ENCODE results near the gene COL23A1. TPM values are rescaled to one million over a fixed set of nuclear protein-coding genes. Genes with fewer than 3 reads are reported as not detected.

COL23A1 gene
- total and polyA plus RNA-seq, 2 of the 8 experiments (the other 6 are each of a cell fraction or from before 2014, with no cell fraction given) = 3.1 to 4.7 TPM

- H3K9ac ChIP-seq (replicated peaks in 1 of 4; ENCODE audit: extremely low read depth in 1 of 4, low read depth in 3 of 4, low read length in 3 of 4) = no peak overlapping the region
- no peak overlapping the region for H3K18ac ChIP-seq (ENCODE audit: extremely low read depth, low read length)
- peaks cover 0 to 2% of the 10 kb centered on the region in 2 experiments for H4K20me1 ChIP-seq (replicated peaks in 1 of 2; ENCODE audit: control insufficient read depth in 1 of 2, insufficient read depth in 2 of 2, low read length in 2 of 2)
- DNase-seq (ENCODE audit: low read depth in 1 of 2, low spot score in 2 of 2) (no peak), FAIRE-seq (no peak)
- no peaks in the 10 kb centered on the region for H3K9me3 ChIP-seq (ENCODE audit: insufficient read depth in 2 of 2, low read depth in 1 of 2, low read length in 1 of 2)
- peaks cover 11% of the 10 kb centered on the region; the same call in 1 of the 2 replicates for H3K23me2 ChIP-seq (ENCODE audit: low read depth, low read length)
- H4K91ac ChIP-seq (replicated peaks; ENCODE audit: insufficient read length, low read length) = no peak overlapping the region
- H3K4me3 ChIP-seq (ENCODE audit: extremely low read depth in 1 of 4, insufficient read depth in 2 of 4, low read depth in 3 of 4, low read length in 4 of 4) = no peak overlapping the region
- no peak overlapping the region for H3K27ac ChIP-seq (ENCODE audit: low read depth, low read length)
- no peak overlapping the region for H3K4ac ChIP-seq (replicated peaks; ENCODE audit: insufficient read length, low read depth, low read length)
- peaks cover 0 to 3% (median under 1%) of the 10 kb centered on the region in 4 experiments; a peak in 4 of 7 replicates for H3K4me1 ChIP-seq (replicated peaks in 1 of 4; ENCODE audit: control insufficient read depth in 3 of 4, insufficient read depth in 4 of 4, low read length in 3 of 4)
- no peaks in the 10 kb centered on the region for H3K36me3 ChIP-seq (ENCODE audit: control insufficient read depth in 2 of 4, insufficient read depth in 4 of 4, low read length in 3 of 4)
- no peak overlapping the region for H2BK120ac ChIP-seq (replicated peaks; ENCODE audit: low read depth, low read length)
- 91% methylated on average over 13 of the region's 15 CpGs; no CpG with 5 or more reads in 1 of the 2 experiments for WGBS, 2 experiments (ENCODE audit: extremely low coverage in 1 of 2, insufficient coverage in 1 of 2, insufficient read length in 1 of 2, insufficient replicate concordance in 2 of 2, low coverage in 1 of 2, low lambda C conversion rate in 2 of 2, missing lambda C conversion rate in 1 of 2)
- no peaks in the 10 kb centered on the region for H3K79me1 ChIP-seq (ENCODE audit: low read depth, low read length)
- H3K27me3 ChIP-seq (replicated peaks in 1 of 4; ENCODE audit: control insufficient read depth in 3 of 4, extremely low read depth in 1 of 4, insufficient read depth in 3 of 4, low read length in 3 of 4) = no peaks in the 10 kb centered on the region; a peak in 1 of 7 replicates
- ChIA-PET POLR2A (ENCODE audit: partially characterized antibody) (interaction anchor here (1.3 kb wide), 1 partner anchor 16 kb away, joined by 3 read pairs; no protein-coding TSS in a partner anchor), CTCF (ENCODE audit: partially characterized antibody) (interaction anchor here (0.6 to 2.0 kb wide), 5 partner anchors 9 to 342 kb away, joined by 3 to 5 read pairs (median 3); no protein-coding TSS in a partner anchor)
- H4K5ac ChIP-seq (ENCODE audit: insufficient read length, low read depth, low read length) = no peak overlapping the region
- no peak overlapping the region for H2BK12ac ChIP-seq (ENCODE audit: low read depth, low read length)
- H2AK5ac ChIP-seq (ENCODE audit: low read depth, low read length) = no peak overlapping the region
- no peak overlapping the region for H3K56ac ChIP-seq (replicated peaks; ENCODE audit: insufficient read length, low read depth, low read length)
- no peak overlapping the region for H3K14ac ChIP-seq (ENCODE audit: insufficient read length)
- no peak overlapping the region for H2BK20ac ChIP-seq (ENCODE audit: low read length)
- no peak overlapping the region for H2BK15ac ChIP-seq (ENCODE audit: low read length)
- no peak for TF ChIP-seq SP1 (IDR thresholded peaks at IDR 0.05; ENCODE audit: low read depth, low read length)
- TF ChIP-seq MAX (IDR thresholded peaks at IDR 0.05) = no peak
- no peak for TF ChIP-seq TAF1 (IDR thresholded peaks at IDR 0.05; ENCODE audit: low read depth, low read length)
- TF ChIP-seq RFX5 (IDR thresholded peaks at IDR 0.05; ENCODE audit: borderline replicate concordance, low read depth, low read length) = no peak
- no peak for TF ChIP-seq ZNF274 (IDR thresholded peaks at IDR 0.05; ENCODE audit: borderline replicate concordance, extremely low read depth, low read length)
- H2BK5ac ChIP-seq (ENCODE audit: low read depth, low read length) = no peak overlapping the region
- no peak overlapping the region for H3K4me2 ChIP-seq (ENCODE audit: insufficient read depth in 1 of 2, low read depth in 2 of 2, low read length in 2 of 2)
- no peak overlapping the region for H2AFZ ChIP-seq (ENCODE audit: low read length)
- no peak overlapping the region for H4K8ac ChIP-seq (ENCODE audit: extremely low read depth, insufficient read depth, low read length)
- no peaks in the 10 kb centered on the region for H3K79me2 ChIP-seq (ENCODE audit: control insufficient read depth in 1 of 2, insufficient read depth in 2 of 2, low read length in 2 of 2)
- no peak overlapping the region for H3K23ac ChIP-seq (ENCODE audit: insufficient read length)
Observed at GRCh38 chr5:178246624-178247279, 343.4 kb downstream of the COL23A1 start.

Data from H1 (cell line).